Immature natural killer cell (primary cell): ENCODE measurements around the gene NOX1. TPM values are rescaled to one million over a fixed set of nuclear protein-coding genes. Genes with fewer than 3 reads are reported as not detected.
"Not testable (repeated sequence)": the region's sequence is repeated elsewhere in the genome, so short reads cannot be mapped to it uniquely, and the experiment has no call there.

Source experiments
- DNase-seq, 3 donors: peaks; one replicate each; pipeline ENCODE4 v3.0.0; 2022; ENCODE audit warnings: mixed read lengths in 1 of 3
- H3K27ac Mint-ChIP-seq, 6 donors: one replicate each; pipeline ENCODE4 v1.8.0; 2020; ENCODE audit warnings: mixed read lengths in 6 of 6, mild to moderate bottlenecking in 5 of 6, inconsistent platforms in 4 of 6, moderate library complexity in 3 of 6
- H3K27me3 Mint-ChIP-seq, 3 donors: one replicate each; pipeline ENCODE4 v1.8.0; 2020 to 2021; ENCODE audit warnings: low read depth in 3 of 3, mild to moderate bottlenecking in 3 of 3, mixed read lengths in 3 of 3, moderate library complexity in 3 of 3, inconsistent platforms in 1 of 3
- H3K36me3 Mint-ChIP-seq, 3 donors: one replicate each; pipeline ENCODE4 v1.8.0; 2020; ENCODE audit warnings: mixed read lengths in 3 of 3, inconsistent platforms in 2 of 3, mild to moderate bottlenecking in 2 of 3
- H3K4me1 Mint-ChIP-seq, 2 donors: one replicate each; pipeline ENCODE4 v1.8.0; 2020; ENCODE audit warnings: inconsistent platforms in 2 of 2, mild to moderate bottlenecking in 2 of 2, mixed read lengths in 2 of 2, moderate library complexity in 1 of 2
- H3K4me3 Mint-ChIP-seq, 5 donors: one replicate each; pipeline ENCODE4 v1.8.0; 2020; ENCODE audit warnings: mild to moderate bottlenecking in 5 of 5, mixed read lengths in 5 of 5, inconsistent platforms in 3 of 5, moderate library complexity in 3 of 5
- H3K9me3 Mint-ChIP-seq, 6 donors: one replicate each; pipeline ENCODE4 v1.8.0; 2020; ENCODE audit warnings: mild to moderate bottlenecking in 6 of 6, mixed read lengths in 6 of 6, inconsistent platforms in 4 of 6, moderate library complexity in 3 of 6
- polyA plus RNA-seq, 3 donors: library from polyadenylated mRNA; unstranded; fragments of 300-500 nt; fragmentation: Illumina TruSeq; gene quantifications; one replicate each; pipeline ENCODE4 v1.2.3, GENCODE V29; 2021

Gene NOX1
- polyA plus RNA-seq, 3 donors from 2014 or later = not detected

DNA sequence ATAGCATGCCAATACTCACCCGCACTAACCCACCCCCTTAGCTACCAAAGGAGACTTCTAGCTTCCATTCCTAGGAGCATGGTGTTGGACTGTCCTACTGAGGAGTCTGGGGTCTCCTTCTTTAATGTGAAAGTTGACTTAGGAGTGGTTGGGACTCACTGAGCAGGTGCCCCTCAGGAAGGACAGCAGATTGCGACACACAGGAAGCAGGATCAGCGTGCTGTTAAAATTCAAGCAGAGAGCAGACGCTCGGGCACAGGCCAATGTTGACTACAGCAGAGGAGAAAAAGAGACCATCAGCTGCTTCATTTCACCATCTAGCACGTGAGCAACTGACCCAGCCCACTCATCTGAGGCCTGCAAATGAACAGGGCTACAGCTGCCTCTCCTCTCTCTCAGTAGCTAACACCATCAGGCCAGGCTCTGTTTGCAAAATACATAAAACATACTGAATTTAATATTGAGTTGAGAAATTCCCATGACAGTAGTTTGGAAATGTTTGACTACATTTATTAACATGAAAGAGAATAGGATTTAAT is 10.8 kb downstream of the NOX1 start:
- Mint-ChIP-seq H3K36me3 (no peaks in the 10 kb centered on the region), H3K4me3 (no peak overlapping the region), H3K9me3 (no peaks in the 10 kb centered on the region), H3K4me1 (no peaks in the 10 kb centered on the region), H3K27me3 (peaks cover 0 to 14% (median 0%) of the 10 kb centered on the region in 3 donors), H3K27ac (no peak overlapping the region)
- no peak for DNase-seq

DNA sequence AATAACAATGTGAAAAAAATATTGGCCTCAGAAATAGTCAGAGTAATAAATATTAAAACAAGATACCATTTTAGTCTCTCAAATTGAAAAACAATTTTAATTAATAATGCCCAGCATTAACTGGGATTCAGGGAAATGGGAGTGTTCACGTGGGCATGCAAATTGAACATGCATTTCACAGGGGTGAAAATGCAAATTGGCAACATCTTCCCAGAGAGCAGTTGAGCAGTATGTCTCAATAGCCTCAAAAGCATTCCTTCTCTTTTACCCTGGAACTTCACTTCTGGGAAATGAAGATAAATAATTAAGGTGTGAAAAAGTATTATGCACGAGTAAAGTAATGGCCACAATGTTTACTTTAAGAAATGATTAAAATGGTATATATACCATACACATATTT is 21.3 kb downstream of the NOX1 start:
- Mint-ChIP-seq H3K4me3 (no peak overlapping the region), H3K4me1 (no peaks in the 10 kb centered on the region), H3K9me3 (peaks cover 0 to 2% (median 0%) of the 10 kb centered on the region in 6 donors)

GRCh38 chrX:100850317-100850716 is 23.8 kb downstream of the NOX1 start:
- Mint-ChIP-seq H3K36me3 (no peaks in the 10 kb centered on the region), H3K4me1 (no peaks in the 10 kb centered on the region), H3K27me3 (peaks cover 1 to 4% (median 3%) of the 10 kb centered on the region in 3 donors), H3K9me3 (no peaks in the 10 kb centered on the region), H3K4me3 (no peak overlapping the region), H3K27ac (no peak overlapping the region)
- DNase-seq = no peak

More for the DNA sequence above, 21.3 kb downstream of the NOX1 start:
- H3K36me3 Mint-ChIP-seq = no peaks in the 10 kb centered on the region
- no peak for DNase-seq
- no peak overlapping the region for H3K27ac Mint-ChIP-seq
- H3K27me3 Mint-ChIP-seq = peaks cover 1 to 9% (median 3%) of the 10 kb centered on the region in 3 donors

GRCh38 chrX:100831219-100831946 is 42.8 kb downstream of the NOX1 start:
- no peak for DNase-seq
- Mint-ChIP-seq H3K27ac (no peak overlapping the region), H3K4me1 (peaks cover 0 to 1% of the 10 kb centered on the region in 2 donors), H3K9me3 (no peaks in the 10 kb centered on the region), H3K27me3 (peaks cover 2 to 4% (median 3%) of the 10 kb centered on the region in 3 donors), H3K4me3 (no peak overlapping the region), H3K36me3 (peaks cover 7 to 39% (median 25%) of the 10 kb centered on the region in 3 donors)

GRCh38 chrX:100830547-100830946 is 43.6 kb downstream of the NOX1 start:
- H3K36me3 Mint-ChIP-seq = peaks cover 7 to 40% (median 25%) of the 10 kb centered on the region in 3 donors
- peaks cover 2 to 4% (median 3%) of the 10 kb centered on the region in 3 donors for H3K27me3 Mint-ChIP-seq
- no peaks in the 10 kb centered on the region for H3K9me3 Mint-ChIP-seq
- H3K4me3 Mint-ChIP-seq = no peak overlapping the region
- peaks cover 0 to 1% of the 10 kb centered on the region in 2 donors for H3K4me1 Mint-ChIP-seq
- H3K27ac Mint-ChIP-seq = no peak overlapping the region
- DNase-seq = no peak

DNA sequence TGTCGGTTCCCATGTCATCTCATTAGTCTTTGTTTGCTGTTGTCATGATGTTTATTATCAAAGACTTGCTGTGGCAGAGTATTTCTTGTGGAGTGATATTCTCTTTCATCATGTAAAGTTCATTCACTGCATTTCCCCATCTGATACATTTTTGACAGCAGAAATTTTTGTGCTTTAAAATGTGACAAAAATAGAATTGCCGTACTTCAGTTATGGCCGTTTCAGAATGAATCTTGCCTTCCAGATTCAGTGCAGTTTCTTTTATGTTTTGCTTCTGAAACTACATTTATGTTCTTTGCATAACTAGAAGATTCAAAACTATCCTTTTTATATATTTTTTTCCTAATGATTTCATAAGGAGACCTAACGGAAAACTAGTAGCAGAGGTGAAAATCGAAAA is 44.0 kb downstream of the NOX1 start:
- Mint-ChIP-seq H3K4me1 (peaks cover 0 to 1% of the 10 kb centered on the region in 2 donors), H3K27ac (peak overlapping the region in 1 of 6 donors; percentile 70), H3K27me3 (peaks cover 2 to 4% (median 3%) of the 10 kb centered on the region in 3 donors), H3K36me3 (peaks cover 7 to 40% (median 25%) of the 10 kb centered on the region in 3 donors), H3K4me3 (no peak overlapping the region), H3K9me3 (no peaks in the 10 kb centered on the region)
- DNase-seq = no peak

DNA sequence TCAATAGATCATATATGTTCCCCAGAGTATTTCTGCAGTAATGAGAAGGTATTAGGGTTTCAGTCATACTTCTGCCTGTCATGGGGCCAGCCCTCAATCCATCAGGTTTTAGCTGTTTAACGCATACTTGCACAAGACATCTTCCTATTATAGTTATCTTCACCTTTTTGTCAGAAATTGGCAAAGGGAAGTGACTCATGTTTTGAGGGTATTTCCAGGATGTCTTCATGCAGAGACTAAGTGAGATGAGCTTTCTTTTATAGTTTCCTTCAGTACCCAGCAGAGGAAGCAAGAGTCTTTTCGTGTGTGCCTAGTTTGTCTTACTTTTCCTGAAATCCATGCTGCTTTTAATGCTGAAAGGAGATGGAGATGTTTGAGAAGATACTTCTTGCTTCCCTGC is 44.4 kb downstream of the NOX1 start:
- no peak overlapping the region for H3K4me3 Mint-ChIP-seq

GRCh38 chrX:100819837-100820666 is 54.1 kb downstream of the NOX1 start, which contains the start of gene CSTF2:
Gene CSTF2, plus strand, starts transcription at chrX:100820391. Its CDS starts 26 bp downstream, at chrX:100820417.
- H3K27ac Mint-ChIP-seq = peak within 1 kb of the TSS; percentile 86 to 95 (median 90)
- no peaks in the 10 kb centered on the region for H3K9me3 Mint-ChIP-seq
- H3K27me3 Mint-ChIP-seq = peaks cover 0 to 7% (median 2%) of the 10 kb centered on the region in 3 donors
- peaks cover 0 to 23% (median 0%) of the 10 kb centered on the region in 3 donors for H3K36me3 Mint-ChIP-seq
- peak within 1 kb of the TSS; percentile 84 to 98 (median 90) for H3K4me3 Mint-ChIP-seq
- peak; percentile 78 to 80 (median 80) for DNase-seq
- peaks cover 5 to 20% of the 10 kb centered on the region in 2 donors for H3K4me1 Mint-ChIP-seq

More for the DNA sequence above, 44.4 kb downstream of the NOX1 start:
- no peaks in the 10 kb centered on the region for H3K9me3 Mint-ChIP-seq
- peaks cover 0 to 1% of the 10 kb centered on the region in 2 donors for H3K4me1 Mint-ChIP-seq
- H3K27ac Mint-ChIP-seq = peak overlapping the region in 2 of 6 donors; percentile 53 to 70
- DNase-seq = no peak
- peaks cover 2 to 4% (median 3%) of the 10 kb centered on the region in 3 donors for H3K27me3 Mint-ChIP-seq
- peaks cover 7 to 42% (median 25%) of the 10 kb centered on the region in 3 donors for H3K36me3 Mint-ChIP-seq

DNA sequence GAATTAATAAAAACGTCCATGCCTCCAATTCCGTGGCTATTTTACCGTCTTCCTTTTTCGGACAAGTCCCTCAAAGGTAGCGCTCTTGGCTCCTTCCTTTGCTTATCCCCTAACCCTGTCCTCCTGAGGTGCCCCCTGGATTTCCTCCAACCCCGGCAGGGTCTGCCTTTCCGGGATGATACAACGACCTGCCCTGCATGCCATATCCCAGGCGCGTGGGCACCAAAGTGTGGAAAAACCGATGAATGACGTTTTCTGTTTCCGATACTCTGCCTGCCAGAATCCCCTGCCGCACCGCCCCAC is 54.7 kb downstream of the NOX1 start:
- H3K36me3 Mint-ChIP-seq = peaks cover 0 to 18% (median 0%) of the 10 kb centered on the region in 3 donors
- peaks cover 0 to 7% (median 2%) of the 10 kb centered on the region in 3 donors for H3K27me3 Mint-ChIP-seq
- DNase-seq = no peak
- H3K4me1 Mint-ChIP-seq = peaks cover 5 to 20% of the 10 kb centered on the region in 2 donors
- H3K4me3 Mint-ChIP-seq = peak overlapping the region; percentile 84 to 98 (median 90)
- peak overlapping the region; percentile 86 to 95 (median 90) for H3K27ac Mint-ChIP-seq
- no peaks in the 10 kb centered on the region for H3K9me3 Mint-ChIP-seq

- Mint-ChIP-seq H3K27ac (no peak overlapping the region), H3K4me3 (no peak overlapping the region), H3K4me1 (peaks cover 5 to 20% of the 10 kb centered on the region in 2 donors), H3K9me3 (no peaks in the 10 kb centered on the region), H3K36me3 (peaks cover 0 to 3% (median 0%) of the 10 kb centered on the region in 3 donors), H3K27me3 (peaks cover 0 to 14% (median 5%) of the 10 kb centered on the region in 3 donors)
- no peak for DNase-seq
Measured at GRCh38 chrX:100817340-100817739, 56.8 kb downstream of the NOX1 start.

DNA sequence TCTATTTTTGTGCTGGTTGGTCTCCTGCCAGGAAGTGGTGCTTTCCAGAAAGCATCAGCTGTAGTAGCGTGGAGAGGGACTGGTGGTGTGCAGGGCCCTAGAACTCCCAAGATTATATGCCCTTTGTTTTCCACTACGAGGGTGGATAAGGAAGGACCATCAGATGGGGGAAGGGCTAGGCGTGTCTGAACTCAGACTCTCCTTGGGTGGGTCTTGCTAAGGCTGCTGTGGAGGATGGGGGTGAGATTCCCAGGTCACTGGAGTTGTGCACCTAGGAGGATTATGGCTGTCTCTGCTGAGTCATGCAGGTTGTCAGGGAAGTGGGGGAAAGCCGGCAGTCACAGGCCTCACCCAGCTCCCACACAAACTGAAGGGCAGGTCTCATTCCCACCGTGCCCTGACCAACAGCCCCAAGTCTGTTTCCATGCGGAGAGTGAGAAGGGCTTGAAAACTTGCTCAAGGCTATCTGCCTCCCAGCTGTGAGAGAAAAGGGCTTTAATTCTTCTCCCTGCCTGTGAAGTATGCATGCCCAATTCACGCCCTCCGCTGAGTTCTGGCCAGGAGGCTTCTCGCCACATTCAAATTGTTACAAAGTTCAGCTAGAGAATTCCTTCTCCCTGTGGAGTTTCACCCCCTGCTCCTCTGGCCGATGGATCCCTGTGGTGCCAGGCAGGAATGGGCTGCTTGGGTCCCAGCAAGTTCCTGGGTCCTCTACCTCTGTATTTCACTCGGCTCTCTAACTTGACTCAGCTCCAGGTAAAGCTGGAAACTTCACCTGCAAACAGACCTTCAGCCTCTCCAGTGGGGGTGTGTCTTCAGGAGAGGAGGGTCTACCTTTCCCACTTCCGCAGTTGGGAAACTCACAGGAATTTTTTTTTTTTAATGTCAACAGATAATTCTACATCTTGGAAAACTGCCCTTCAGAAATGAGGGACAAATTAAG is 61.7 kb downstream of the NOX1 start:
- DNase-seq = no peak
- Mint-ChIP-seq H3K9me3 (peaks cover 0 to 1% (median 0%) of the 10 kb centered on the region in 6 donors), H3K4me3 (no peak overlapping the region), H3K27ac (no peak overlapping the region), H3K27me3 (peaks cover 6 to 43% (median 8%) of the 10 kb centered on the region in 3 donors), H3K4me1 (no peaks in the 10 kb centered on the region), H3K36me3 (no peaks in the 10 kb centered on the region)

DNA sequence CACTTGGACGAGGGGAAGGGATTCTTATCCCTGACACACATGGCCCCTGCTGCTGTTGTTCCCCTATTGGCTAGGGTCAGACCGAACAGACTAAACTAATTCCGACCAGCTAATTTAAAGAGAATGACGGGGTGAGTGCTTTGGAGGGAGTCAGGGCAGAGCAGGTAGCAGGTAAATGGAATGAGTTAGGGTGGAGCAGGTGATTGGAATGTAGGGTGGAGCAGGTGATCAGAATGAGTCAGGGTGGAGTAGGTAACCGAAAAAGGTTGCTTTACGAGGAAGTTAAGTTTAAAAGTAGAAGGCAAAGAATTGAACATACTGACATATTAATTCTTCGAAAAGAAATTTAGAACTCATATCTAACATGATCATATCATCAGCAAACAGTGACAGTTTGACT is 65.9 kb downstream of the NOX1 start:
- H3K4me3 Mint-ChIP-seq, H3K9me3 Mint-ChIP-seq, H3K27ac Mint-ChIP-seq, H3K4me1 Mint-ChIP-seq, H3K36me3 Mint-ChIP-seq, DNase-seq: not testable (repeated sequence)
- peaks cover 6 to 57% (median 8%) of the 10 kb centered on the region in 3 donors for H3K27me3 Mint-ChIP-seq

GRCh38 chrX:100804780-100805179 is 69.4 kb downstream of the NOX1 start:
- Mint-ChIP-seq H3K27ac (no peak overlapping the region), H3K27me3 (peaks cover 1 to 36% (median 6%) of the 10 kb centered on the region in 3 donors)

More at GRCh38 chrX:100804780-100805179, 69.4 kb downstream of the NOX1 start:
- no peak overlapping the region for H3K4me3 Mint-ChIP-seq
- H3K4me1 Mint-ChIP-seq = no peaks in the 10 kb centered on the region
- peaks cover 0 to 3% (median 0%) of the 10 kb centered on the region in 6 donors for H3K9me3 Mint-ChIP-seq
- H3K36me3 Mint-ChIP-seq = no peaks in the 10 kb centered on the region
- no peak for DNase-seq
